HG03175 (cell line): ENCODE measurements around the gene ACTL7B.
"Not testable (repeated sequence)": the region's sequence is repeated elsewhere in the genome, so short reads cannot be mapped to it uniquely, and the experiment has no call there.

Experiments used
- ATAC-seq: cut with Tn5 transposase; IDR thresholded peaks from one replicate; pipeline ENCODE4 v1.9.1; 2021; ENCODE audit warnings: mild to moderate bottlenecking, moderate library complexity; ENCODE audit not compliant: unreplicated experiment

The ACTL7B gene

GRCh38 chr9:108874058-108874788 is 18.4 kb upstream of the ACTL7B start:
- no peak for ATAC-seq

- no peak for ATAC-seq
Observed at GRCh38 chr9:108869092-108869725, 13.4 kb upstream of the ACTL7B start.

- ATAC-seq: no peak
Observed at GRCh38 chr9:108867829-108868228, 12.0 kb upstream of the ACTL7B start.

- ATAC-seq: no peak
Observed at GRCh38 chr9:108867116-108867515, 11.3 kb upstream of the ACTL7B start.

GRCh38 chr9:108866001-108866420 is 10.2 kb upstream of the ACTL7B start:
- ATAC-seq: no peak

GRCh38 chr9:108865037-108865436 is 9.3 kb upstream of the ACTL7B start:
- no peak for ATAC-seq

- no peak for ATAC-seq
Observed at GRCh38 chr9:108864446-108864845, 8.7 kb upstream of the ACTL7B start.

GRCh38 chr9:108863891-108864290 is 8.1 kb upstream of the ACTL7B start:
- no peak for ATAC-seq

GRCh38 chr9:108861997-108862396 is 6.2 kb upstream of the ACTL7B start, which contains the start of gene ACTL7A:
Gene ACTL7A, plus strand, starts transcription at chr9:108862266. Its CDS starts 57 bp downstream, at chr9:108862323.
- ATAC-seq: no peak

- no peak for ATAC-seq
Observed at GRCh38 chr9:108861464-108861863, 5.7 kb upstream of the ACTL7B start.

GRCh38 chr9:108860764-108861163 is 5.0 kb upstream of the ACTL7B start:
- no peak for ATAC-seq

- no peak for ATAC-seq
Observed at GRCh38 chr9:108860354-108860753, 4.6 kb upstream of the ACTL7B start.

GRCh38 chr9:108859459-108860114 is 3.8 kb upstream of the ACTL7B start:
- peak; percentile 44 for ATAC-seq

- no peak for ATAC-seq
Observed at GRCh38 chr9:108857572-108857971, 1.8 kb upstream of the ACTL7B start.

- no peak for ATAC-seq
Observed at GRCh38 chr9:108855529-108855886, 278 bp downstream of the ACTL7B start.

GRCh38 chr9:108854641-108855528 is 901 bp downstream of the ACTL7B start:
- no peak for ATAC-seq

- ATAC-seq: no peak
Observed at GRCh38 chr9:108854094-108854493, 1.7 kb downstream of the ACTL7B start.

- ATAC-seq: no peak
Observed at GRCh38 chr9:108852079-108852478, 3.7 kb downstream of the ACTL7B start.

- ATAC-seq: no peak
Observed at GRCh38 chr9:108851138-108851537, 4.6 kb downstream of the ACTL7B start.

- no peak for ATAC-seq
Observed at GRCh38 chr9:108850293-108850897, 5.4 kb downstream of the ACTL7B start.

GRCh38 chr9:108848296-108848695 is 7.5 kb downstream of the ACTL7B start:
- ATAC-seq: not testable (repeated sequence)
